ENCODE results near the gene AOPEP.

Gene AOPEP

GRCh38 chr9:94851467-94851866, 125.0 kb downstream of the AOPEP start:
- H3K4me3 ChIP-seq (ENCODE audit: low read depth, low read length) = no peak overlapping the region
- TF ChIP-seq CTCF (IDR thresholded peaks at IDR 0.05; ENCODE audit: borderline replicate concordance, insufficient read depth, low read depth, low read length) = no peak

- TF ChIP-seq CTCF (IDR thresholded peaks at IDR 0.05; ENCODE audit: borderline replicate concordance, insufficient read depth, low read depth, low read length) = no peak
- H3K4me3 ChIP-seq (ENCODE audit: low read depth, low read length) = no peak overlapping the region
These were observed 125.4 kb downstream of the AOPEP start for GRCh38 chr9:94851892-94852291.

- H3K4me3 ChIP-seq (ENCODE audit: low read depth, low read length) = no peak overlapping the region
- no peak for TF ChIP-seq CTCF (IDR thresholded peaks at IDR 0.05; ENCODE audit: borderline replicate concordance, insufficient read depth, low read depth, low read length)
These were observed 125.9 kb downstream of the AOPEP start for GRCh38 chr9:94852373-94852772.

GRCh38 chr9:94853887-94854286, 127.4 kb downstream of the AOPEP start:
- TF ChIP-seq CTCF (IDR thresholded peaks at IDR 0.05; ENCODE audit: borderline replicate concordance, insufficient read depth, low read depth, low read length) = no peak

GRCh38 chr9:94855903-94856302, 129.4 kb downstream of the AOPEP start:
- no peak overlapping the region for H3K4me3 ChIP-seq (ENCODE audit: low read depth, low read length)
- no peak for TF ChIP-seq CTCF (IDR thresholded peaks at IDR 0.05; ENCODE audit: borderline replicate concordance, insufficient read depth, low read depth, low read length)

More at GRCh38 chr9:94853887-94854286, 127.4 kb downstream of the AOPEP start:
- no peak overlapping the region for H3K4me3 ChIP-seq (ENCODE audit: low read depth, low read length)

- H3K4me3 ChIP-seq (ENCODE audit: low read depth, low read length) = no peak overlapping the region
- TF ChIP-seq CTCF (IDR thresholded peaks at IDR 0.05; ENCODE audit: borderline replicate concordance, insufficient read depth, low read depth, low read length) = no peak
These were observed 131.3 kb downstream of the AOPEP start for GRCh38 chr9:94857791-94858190.

GRCh38 chr9:94859226-94859625, 132.7 kb downstream of the AOPEP start:
- no peak for TF ChIP-seq CTCF (IDR thresholded peaks at IDR 0.05; ENCODE audit: borderline replicate concordance, insufficient read depth, low read depth, low read length)
- H3K4me3 ChIP-seq (ENCODE audit: low read depth, low read length) = no peak overlapping the region

Data from GM12875 (cell line).